ENCODE data around the gene PODNL1.
A peak's percentile ranks its signal among the peaks of the same experiment; 100 is the strongest.

Gene PODNL1

DNA sequence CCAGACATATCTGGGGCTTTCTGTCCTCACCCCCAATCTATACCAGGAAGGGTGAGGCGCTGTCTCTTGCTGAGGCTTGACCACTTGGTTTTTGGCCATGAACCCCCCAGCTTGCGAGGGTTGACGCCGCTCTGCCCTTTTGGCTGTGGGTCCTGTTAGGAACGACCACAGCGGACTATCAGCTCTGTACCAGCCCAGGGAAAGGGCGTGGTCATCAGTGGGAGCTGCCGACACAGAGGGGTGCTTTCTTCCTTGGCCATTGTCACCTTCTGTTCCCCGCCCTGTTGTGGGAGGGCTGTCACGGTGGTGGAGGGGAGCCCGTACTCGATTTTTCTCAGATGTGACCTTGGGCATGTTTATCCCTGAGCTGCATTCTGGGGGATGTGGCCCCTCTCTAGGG, 19.8 kb upstream of the PODNL1 start:
- TF ChIP-seq, protein P1, sequence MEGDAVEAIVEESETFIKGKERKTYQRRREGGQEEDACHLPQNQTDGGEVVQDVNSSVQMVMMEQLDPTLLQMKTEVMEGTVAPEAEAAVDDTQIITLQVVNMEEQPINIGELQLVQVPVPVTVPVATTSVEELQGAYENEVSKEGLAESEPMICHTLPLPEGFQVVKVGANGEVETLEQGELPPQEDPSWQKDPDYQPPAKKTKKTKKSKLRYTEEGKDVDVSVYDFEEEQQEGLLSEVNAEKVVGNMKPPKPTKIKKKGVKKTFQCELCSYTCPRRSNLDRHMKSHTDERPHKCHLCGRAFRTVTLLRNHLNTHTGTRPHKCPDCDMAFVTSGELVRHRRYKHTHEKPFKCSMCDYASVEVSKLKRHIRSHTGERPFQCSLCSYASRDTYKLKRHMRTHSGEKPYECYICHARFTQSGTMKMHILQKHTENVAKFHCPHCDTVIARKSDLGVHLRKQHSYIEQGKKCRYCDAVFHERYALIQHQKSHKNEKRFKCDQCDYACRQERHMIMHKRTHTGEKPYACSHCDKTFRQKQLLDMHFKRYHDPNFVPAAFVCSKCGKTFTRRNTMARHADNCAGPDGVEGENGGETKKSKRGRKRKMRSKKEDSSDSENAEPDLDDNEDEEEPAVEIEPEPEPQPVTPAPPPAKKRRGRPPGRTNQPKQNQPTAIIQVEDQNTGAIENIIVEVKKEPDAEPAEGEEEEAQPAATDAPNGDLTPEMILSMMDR (IDR thresholded peaks at IDR 0.05; ENCODE audit: low read depth, low read length), result no peak
- in situ Hi-C loops (cut with HindIII; ENCODE audit: low sequenced_read_pairs), result no loop called here
- no peak for DNase-seq (ENCODE audit: low read depth, low spot score)
- H3K4me3 ChIP-seq (ENCODE audit: low read depth, low read length), result no peak overlapping the region

DNA sequence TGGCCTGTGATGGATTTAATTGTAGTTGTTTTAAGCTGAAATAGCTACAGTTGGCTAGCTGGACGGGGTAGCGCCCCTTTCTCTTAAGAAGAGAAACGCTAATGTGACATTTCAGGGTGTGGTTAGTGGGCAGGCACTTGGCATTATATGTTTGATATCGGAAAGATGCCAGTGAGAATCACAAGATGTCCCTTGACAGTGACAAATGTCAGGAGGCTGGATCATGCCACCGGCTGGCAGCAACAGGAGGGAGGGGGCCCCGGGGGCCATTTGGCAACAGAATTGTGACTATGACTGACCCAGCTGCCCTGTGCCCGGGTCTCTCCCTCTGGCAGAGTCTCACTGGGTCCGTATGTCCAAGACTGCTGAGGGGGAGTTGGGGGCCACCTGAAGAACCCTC, 18.8 kb upstream of the PODNL1 start:
- TF ChIP-seq, protein P1 (IDR thresholded peaks at IDR 0.05; ENCODE audit: low read depth, low read length), result no peak

DNA sequence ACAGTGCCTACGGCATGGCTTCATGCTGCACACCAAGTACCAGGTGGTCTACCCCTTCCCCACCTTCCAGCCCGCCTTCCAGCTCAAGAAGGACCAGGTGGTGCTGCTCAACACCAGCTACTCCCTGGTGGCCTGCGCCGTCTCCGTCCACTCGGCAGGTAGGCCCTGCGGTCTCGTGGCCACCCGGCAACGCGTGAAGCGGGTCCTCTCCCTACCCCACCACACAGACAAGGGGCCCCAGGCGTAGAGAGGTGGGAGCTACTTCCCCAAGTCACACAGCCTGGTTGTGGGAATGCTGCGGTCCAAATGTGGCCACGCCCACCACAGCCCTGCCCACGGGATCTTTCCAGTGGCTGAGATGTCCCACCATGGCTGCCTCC, 18.1 kb upstream of the PODNL1 start:
- H3K4me3 ChIP-seq (ENCODE audit: low read depth, low read length), result no peak overlapping the region
- in situ Hi-C loops (cut with HindIII; ENCODE audit: low sequenced_read_pairs), result no loop called here
- TF ChIP-seq, protein P1 (IDR thresholded peaks at IDR 0.05; ENCODE audit: low read depth, low read length), result no peak

More for the DNA sequence above, 18.8 kb upstream of the PODNL1 start:
- no peak for DNase-seq (ENCODE audit: low read depth, low spot score)
- in situ Hi-C loops (cut with HindIII; ENCODE audit: low sequenced_read_pairs), result no loop called here
- H3K4me3 ChIP-seq (ENCODE audit: low read depth, low read length), result no peak overlapping the region

DNA sequence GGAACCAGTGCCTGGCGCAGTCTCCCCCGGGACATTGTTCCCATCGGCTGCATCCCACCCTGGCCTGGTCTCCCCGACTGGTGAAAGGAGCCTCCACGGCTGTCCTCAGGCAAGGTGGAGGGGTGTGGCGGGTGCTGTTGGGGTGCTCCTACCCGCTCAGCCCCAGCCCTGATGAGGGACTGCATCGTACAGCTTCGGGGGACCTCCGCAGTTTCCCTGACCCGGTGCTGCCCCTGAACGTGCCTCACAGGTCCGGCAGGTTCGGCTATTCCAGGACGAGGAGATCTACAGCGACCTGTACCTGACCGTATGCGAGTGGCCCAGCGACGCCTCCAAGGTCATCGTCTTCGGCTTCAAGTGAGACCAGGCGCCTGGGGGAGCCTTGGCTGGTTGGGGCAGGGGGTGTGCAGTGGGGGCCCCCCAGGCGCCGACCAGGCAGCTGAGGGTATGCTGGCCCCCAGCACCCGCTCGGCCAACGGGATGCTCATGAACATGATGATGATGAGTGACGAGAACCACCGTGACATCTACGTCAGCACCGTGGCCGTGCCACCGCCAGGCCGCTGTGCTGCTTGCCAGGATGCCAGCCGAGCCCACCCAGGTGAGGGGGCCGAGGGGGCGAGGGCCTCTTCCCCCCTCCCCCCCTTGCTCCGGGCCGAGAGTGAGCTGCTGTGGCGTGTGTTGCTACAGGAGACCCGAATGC, 17.6 kb upstream of the PODNL1 start:
- in situ Hi-C loops (cut with HindIII; ENCODE audit: low sequenced_read_pairs), result no loop called here
- TF ChIP-seq, protein P1 (IDR thresholded peaks at IDR 0.05; ENCODE audit: low read depth, low read length), result no peak
- H3K4me3 ChIP-seq (ENCODE audit: low read depth, low read length), result no peak overlapping the region
- DNase-seq (ENCODE audit: low read depth, low spot score), result no peak

More for the DNA sequence above, 18.1 kb upstream of the PODNL1 start:
- no peak for DNase-seq (ENCODE audit: low read depth, low spot score)

DNA sequence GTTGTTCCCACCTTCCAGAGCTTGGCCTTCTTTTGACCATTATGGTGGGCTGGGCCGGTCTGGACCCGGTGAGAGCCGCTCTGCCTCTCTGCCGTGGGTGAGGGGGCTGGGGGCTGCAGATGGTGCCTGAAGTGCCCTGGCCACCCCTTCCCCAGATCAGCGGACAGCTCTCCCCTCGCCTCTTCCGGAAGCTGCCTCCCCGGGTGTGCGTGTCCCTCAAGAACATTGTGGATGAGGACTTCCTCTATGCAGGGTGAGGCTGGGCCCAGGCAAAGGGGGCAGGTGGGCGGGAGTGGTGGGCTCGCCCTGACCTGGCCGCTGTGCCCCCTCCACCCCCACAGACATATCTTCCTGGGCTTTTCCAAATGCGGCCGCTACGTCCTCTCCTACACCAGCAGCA, 16.0 kb upstream of the PODNL1 start:
- in situ Hi-C loops (cut with HindIII; ENCODE audit: low sequenced_read_pairs), result no loop called here
- no peak overlapping the region for H3K4me3 ChIP-seq (ENCODE audit: low read depth, low read length)
- TF ChIP-seq, protein P1 (IDR thresholded peaks at IDR 0.05; ENCODE audit: low read depth, low read length), result no peak
- DNase-seq (ENCODE audit: low read depth, low spot score), result no peak

DNA sequence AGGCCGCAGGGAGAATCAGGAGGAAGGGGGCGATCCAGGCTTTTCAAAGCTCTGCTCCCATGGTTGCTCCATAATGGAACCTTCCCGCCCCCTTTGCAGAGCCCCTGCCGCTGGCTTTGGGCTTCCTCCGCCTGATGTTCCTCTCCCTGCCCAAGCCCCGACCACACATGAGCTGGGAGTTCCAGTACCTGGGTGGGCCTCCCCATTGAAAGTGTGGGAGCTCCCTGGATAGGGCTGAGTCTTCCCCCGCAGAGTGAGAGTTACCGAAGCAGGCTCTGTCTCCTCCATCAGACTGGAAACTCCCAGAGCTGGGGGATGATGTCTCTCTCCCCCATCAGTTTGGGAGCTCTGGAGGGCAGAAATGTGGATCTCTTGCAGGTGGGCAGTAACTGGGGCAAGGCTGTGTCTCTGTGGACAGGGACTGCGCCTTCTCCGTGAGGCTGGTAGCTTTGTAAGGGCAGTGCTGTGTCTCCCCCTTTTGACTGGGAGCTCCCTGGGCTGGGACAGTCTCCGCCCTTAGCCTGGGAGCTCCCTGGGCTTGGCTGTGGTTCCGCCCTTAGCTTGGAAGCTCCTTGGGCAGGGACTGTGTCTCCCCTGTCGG, 14.8 kb upstream of the PODNL1 start:
- TF ChIP-seq, protein P1 (IDR thresholded peaks at IDR 0.05; ENCODE audit: low read depth, low read length), result peak; percentile 14
- peak; percentile 46 for DNase-seq (ENCODE audit: low read depth, low spot score)
- in situ Hi-C loops (cut with HindIII; ENCODE audit: low sequenced_read_pairs), result no loop called here
- peak overlapping the region; percentile 79 for H3K4me3 ChIP-seq (ENCODE audit: low read depth, low read length)
